Activated naive CD4-positive, alpha-beta T cell treated with Interleukin-2 at 50 U/mL for 16 hours (primary cell): ENCODE data around the gene MCUR1.
"Not testable (repeated sequence)": the region's sequence is repeated elsewhere in the genome, so short reads cannot be mapped to it uniquely, and the experiment has no call there.

ENCODE experiments used
- DNase-seq: peaks from one replicate; pipeline ENCODE4 v3.0.0-alpha.2; 2020

MCUR1 gene

DNA sequence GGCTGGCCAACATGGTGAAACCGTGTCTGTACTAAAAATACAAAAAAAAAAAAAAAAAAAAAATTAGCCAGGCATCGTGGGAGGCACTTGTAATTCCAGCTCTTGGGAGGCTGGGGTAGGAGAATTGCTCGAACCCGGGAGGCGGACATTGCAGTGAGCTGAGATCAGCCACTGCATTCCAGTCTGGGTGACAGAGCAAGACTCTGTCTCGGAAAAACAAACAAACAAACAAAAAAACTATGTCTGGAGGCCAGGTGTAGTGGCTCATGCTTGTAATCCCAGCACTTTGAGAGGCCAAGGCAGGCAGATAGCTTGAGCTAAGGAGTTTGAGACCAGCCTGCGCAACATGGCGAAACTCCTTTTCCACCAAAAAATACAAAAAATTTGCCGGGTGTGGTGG lies 38.9 kb downstream of the MCUR1 start:
- not testable (repeated sequence) for DNase-seq

DNA sequence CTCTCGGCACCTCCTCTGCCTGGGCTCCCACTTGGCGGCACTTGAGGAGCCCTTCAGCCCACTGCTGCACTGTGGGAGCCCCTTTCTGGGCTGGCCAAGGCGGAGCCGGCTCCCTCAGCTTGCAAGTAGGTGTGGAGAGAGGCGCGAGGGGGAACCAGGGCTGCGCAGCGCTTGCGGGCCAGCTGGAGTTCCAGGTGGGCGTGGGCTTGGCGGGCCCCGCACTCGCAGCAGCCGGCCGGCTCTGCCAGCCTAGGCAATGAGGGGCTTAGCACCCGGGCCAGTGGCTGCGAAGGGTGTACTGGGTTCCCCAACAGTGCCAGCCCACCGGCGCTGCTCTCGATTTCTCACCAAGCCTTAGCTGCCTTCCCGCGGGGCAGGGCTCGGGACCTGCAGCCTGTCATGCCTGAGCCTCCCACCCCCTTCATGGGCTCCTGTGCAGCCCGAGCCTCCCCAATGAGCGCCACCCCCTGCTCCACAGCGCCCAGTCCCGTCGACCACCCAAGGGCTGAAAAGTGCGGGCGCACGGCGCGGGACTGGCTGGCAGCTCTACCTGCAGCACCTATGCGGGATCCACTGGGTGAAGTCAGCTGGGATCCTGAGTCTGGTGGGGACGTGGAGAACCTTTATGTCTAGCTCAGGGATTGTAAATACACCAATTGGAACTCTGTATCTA lies 41.9 kb downstream of the MCUR1 start:
- not testable (repeated sequence) for DNase-seq

DNA sequence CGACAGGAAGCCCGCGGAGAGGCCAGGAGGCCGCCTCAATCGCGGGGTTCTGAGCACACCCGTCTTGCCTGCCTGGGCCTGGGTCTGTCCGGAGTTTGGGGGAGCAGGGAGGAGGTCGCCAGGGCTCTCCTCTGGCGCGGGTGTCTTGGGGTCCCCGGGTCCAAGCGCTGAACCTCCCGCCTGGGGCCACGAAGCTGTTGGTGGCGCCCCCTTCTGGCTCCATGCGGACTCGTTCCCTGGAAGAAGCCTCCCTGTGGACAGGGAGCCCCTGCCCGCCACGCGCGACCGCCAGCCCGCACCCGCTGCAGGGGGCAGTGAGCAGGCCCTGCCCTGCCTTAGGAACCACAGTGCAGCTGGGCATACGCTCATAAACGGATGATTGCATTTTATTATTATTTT lies 44.7 kb downstream of the MCUR1 start:
- no peak for DNase-seq

DNA sequence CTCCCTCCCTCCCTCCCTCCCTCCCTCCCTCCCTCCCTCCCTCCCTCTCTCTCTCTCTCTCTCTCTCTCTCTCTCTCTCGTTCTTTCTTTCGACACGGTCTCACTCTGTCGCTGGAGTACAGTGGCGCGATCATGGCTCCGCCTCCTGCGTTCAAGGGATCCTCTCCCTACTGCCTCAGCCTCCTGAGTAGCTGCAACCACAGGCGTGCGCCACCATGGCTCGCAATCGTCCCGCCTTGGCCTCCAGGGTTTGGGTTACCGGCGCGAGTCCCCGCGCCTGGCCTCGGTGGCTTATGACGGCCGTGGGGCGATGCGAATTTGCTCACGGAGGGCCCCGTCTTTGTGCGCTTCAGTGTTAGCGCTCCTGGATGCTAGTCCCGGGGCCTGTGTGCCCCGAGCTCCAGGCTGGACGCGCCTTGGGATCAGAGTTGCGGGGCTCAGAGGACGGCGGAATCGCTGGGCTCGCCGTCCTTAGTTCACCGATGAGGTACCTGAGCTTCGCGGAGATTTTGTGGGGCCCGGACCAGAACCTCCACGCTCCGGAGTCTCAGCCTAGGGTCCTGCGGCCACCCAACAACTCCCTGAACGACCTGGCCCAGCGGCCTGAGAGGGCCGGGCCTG lies 45.2 kb downstream of the MCUR1 start:
- DNase-seq, result no peak

DNA sequence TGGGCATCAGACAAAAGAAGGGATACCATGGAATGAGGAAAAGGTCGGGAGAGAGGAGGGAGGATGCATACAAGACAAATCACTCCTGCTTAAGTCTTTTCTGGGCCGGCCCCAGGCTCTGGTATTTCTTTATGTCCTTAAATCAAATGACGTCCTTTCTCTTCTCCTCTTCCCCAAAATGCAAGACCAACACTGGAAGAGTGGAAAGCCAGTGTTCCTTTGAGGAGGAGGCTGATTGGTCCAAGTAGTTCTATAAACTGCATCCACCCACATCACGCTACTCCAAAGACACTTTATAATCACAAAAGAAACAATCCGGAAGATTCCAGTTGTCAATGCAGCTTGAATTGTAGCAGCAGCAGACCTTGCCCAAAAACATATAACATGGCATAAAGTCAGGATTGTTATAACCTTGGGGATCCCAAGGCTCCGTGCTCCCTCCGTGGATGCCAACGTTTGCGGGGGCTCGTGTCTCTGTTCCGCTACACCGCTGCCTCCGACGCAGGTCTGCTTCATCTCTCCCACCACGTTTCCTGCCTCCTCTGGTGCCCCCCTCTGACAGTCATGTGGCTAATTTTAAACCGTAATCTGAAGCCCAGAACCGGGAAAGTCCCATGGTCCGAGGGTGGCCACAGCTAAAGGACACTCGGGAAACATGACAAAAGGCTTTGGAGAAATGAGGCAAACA lies 47.1 kb downstream of the MCUR1 start:
- peak; percentile 29 for DNase-seq

DNA sequence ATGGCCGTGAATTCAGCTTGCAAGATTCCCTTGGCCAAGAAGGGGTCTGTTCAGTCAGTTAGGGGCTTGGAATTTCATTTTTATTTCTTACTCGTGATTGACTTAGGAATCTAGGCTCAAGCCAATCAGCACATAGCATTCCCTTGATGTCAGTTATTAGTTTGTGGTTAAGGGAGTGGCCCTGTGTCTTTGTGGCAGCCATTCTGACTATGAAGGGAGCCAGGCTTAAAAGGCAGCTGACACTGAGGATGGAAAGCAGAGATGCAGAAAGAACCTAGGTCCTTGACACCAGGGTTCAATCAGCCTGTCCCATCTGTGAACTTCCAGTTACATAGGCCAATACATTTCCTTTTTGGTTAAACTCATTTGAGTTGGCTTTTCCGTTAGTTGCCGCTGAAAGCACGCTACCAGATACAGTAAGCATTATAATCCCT lies 48.1 kb downstream of the MCUR1 start:
- no peak for DNase-seq

DNA sequence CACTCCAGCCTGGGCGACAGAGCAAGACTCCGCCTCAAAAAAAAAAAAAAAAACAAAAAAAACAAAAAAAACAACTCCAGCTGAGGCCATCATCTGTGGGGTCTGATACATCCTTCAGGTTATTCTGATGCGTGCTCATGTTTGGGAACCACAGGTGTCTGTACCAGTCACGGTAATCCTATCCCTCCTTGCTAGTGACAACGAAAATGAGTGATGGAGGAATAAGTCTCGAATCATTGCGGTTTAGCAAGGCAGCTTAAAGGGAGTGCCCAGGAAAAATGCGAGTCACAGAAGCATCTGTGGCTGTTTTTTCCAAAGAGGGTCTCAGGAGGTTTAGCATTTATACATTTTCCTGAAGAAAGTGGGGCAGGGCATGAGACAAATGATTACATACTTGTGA lies 48.8 kb downstream of the MCUR1 start:
- no peak for DNase-seq

DNA sequence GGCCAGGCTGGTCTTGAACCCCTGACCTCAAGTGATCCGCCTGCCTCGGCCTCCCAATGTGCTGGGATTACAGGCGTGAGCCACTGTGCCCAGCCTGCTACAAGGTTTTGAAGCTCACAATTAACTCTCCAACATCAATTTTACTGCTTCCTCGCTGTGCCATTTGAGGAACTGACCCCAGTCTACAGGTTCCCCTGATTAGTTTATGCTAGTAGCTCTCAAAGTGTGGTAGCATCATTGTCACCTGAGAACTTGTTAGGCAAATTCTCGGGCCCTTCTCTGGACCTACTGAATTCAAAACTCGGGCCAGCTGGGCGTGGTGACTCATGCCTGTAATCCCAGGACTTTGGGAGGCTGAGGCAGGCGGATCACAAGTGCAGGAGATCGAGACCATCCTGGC lies 49.4 kb downstream of the MCUR1 start:
- no peak for DNase-seq

DNA sequence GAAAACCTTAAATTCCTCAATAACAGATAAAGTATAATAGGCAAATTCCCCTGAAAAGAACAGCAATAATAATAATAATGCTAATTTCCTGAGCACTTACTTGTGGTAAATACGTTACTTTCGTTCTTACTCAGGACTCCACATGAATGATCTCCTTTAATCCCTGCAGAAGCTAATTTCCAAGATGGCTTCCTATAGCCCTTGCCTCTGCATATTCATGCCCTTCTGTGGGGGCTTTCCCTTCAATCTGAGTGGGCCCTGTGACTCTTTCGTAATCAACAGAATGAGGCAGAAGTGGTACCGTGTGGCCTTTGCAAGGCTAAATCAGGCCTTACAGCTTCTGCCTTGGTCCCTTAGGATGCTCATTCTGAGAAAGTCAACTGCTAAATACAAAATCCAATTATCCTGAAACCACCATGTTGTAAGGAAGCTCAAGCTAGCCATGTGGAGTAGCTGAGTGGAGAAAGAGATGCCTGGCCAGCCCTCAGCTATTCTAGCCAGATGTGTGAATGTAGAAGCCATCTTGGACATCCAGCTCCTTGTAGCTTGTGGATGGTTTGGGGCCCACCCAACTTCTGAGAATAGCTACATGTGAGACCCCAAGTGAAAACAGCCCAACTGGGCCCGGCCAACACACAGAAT lies 50.5 kb downstream of the MCUR1 start:
- peak; percentile 46 for DNase-seq

DNA sequence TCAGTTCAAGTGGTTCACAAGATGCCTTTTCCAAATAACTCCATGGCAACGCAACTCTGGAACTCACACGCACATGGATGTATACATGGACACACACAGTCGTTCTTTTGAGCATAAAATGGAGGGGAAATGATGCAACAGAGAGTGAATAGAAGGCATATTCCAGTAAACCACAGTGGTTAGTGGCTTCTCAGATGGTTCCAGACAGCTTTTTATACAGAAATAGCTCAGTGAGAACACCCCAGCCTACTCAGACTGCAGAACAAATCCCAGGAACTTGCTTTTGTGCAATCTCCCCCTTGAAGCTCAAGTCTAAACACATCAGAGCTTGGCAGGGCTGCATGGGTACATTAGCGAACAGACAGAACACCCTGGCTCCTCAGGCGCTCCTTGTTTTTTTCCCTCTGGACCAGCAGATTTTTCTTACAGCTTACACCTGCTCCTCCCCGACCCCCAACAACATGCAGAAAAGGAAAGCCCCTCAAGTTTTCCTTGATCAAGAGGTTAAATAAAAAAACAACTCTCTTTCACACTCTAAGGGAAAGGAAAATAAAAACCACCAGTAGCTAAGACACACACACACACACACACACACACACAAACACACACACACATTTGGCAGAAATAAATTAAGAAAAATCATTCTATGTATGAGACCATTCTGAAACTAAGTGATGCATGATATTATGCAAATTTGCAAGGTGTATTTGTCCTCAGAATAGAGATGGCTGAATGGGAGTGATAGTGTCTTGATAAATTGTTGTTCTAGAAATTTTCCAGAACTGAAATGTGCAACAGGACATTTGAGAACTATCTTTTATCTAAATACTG lies 51.5 kb downstream of the MCUR1 start:
- DNase-seq, result peak; percentile 25

DNA sequence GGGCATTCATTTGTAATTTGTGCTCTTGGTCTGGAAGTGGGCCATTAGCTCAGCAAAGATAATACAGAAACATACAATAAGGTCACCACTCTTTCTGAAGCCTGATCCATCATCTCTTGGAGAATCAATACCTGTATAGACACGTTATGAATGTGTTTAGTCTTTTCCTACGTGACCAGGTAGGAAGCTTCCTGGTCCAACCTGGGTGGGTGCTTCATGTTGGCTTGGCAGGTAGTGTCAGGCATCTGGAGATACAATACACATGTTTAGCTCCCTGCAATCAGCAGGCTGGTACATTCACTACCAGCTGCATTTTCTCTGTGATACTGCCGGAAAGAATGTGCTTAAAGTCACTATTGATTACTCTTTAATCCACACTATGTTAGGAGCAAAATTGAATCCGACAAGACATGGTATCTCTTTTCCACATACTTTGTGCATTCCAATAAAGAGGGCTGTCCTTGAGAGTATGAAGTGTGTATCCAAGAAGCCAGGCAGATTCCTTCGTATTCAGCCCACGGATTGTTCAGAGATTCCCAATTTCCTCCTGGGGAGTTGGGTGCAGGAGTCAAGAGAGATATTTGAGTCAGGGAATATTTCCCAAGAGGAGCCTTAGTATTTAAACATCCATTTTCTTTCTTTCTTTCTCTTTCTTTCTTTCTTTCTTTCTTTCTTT lies 52.9 kb downstream of the MCUR1 start:
- no peak for DNase-seq

DNA sequence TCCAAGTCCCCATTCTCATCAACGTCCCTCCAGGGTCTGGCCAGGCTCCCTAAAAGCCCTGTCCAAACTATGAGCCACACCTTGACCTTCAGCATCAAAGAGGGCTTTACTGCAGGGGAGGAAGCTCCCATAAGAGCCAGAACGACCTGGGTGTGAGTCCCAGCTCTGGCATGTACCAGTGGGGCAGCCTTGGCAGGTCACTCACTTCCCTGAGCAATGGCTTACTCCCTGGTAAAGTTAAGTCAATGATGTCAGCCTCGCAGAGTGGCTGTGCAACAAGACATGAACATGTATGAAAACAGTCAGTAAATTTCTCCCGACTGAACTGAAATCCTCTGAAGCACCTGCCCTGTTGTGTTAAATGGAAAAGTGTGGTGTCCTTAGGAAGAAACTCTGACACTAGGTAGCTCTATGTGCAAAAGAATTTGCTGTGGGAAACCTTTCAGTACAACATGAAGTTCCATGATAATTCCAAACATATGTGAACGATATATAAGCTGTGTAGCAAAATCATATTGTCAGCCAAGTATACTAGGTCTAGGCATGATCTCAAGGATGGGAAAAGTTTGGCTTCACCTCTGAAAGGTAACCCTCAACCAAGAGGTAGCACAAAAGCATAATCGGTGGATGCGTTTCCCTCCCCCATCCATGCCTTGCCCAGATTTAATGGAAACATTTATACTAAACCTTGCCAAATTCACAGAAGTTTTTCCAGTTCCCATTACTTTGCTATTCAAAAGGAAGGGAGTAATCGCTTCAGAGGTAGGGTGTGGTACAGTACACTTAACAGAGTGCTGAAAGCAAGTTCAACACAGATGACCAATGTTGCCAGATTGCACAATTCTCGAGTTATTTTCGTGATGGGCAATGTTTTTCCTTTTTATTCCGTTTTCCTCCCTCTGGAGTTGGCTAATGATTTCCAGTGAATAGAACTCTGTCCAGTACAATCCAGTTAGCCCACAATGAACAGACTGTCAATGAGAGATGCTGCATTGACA lies 53.8 kb downstream of the MCUR1 start:
- no peak for DNase-seq

DNA sequence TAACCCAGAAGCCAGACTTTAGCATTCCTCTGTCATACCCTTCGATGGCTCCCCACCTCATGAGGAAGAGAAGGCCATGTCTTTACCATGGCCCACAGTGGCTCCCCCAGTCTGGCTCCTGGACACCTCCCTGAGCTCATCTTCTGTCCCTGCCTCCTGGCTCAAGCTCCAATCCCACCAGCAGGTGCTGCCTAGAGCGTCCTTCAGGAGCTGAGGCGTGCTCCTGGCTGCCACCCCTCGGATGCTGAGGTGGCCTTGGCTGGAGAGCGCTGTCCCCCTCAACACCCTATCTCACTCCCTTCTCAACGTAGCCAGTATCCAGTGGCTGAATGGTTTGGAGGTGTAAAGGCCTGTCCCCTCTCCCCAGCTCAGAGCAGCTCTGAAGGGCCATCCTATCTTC lies 55.3 kb downstream of the MCUR1 start:
- DNase-seq, result no peak

DNA sequence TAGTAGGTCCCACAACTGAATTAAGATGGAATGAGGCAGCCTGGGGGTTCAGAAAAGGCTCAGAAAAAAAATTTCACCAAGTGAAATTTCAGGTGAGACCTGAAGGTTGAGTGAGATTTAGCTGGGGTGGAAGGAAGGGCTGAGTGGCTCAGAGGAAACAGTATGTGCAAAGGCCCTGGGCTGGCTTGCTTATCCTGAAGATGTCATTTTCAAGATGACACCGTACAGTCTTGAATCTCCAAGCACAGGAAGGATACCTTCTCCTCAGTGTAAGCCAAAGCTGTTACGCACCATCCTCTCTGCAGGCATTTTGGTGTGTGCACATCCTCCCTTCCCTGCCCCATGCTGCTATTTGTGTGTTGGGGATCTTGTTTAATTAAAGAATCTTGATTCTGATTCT lies 59.7 kb downstream of the MCUR1 start:
- DNase-seq, result no peak

DNA sequence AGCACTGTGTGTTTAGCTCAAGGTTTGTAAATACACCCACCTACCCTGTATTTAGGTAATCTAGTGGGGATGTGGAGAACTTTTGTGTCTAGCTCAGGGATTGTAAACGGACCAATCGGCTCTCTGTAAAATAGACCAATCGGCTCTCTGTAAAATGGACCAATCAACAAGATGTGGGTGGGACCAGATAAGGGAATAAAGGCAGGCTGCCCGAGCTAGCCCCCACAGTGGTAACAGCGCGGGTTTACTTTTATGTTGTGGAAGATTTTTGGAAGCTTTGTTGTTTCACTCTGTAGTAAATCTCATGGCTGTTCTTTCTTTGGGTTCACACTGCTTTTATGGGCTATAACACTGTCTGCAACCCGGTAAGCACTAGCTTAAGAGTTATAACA lies 70.6 kb downstream of the MCUR1 start:
- no peak for DNase-seq

DNA sequence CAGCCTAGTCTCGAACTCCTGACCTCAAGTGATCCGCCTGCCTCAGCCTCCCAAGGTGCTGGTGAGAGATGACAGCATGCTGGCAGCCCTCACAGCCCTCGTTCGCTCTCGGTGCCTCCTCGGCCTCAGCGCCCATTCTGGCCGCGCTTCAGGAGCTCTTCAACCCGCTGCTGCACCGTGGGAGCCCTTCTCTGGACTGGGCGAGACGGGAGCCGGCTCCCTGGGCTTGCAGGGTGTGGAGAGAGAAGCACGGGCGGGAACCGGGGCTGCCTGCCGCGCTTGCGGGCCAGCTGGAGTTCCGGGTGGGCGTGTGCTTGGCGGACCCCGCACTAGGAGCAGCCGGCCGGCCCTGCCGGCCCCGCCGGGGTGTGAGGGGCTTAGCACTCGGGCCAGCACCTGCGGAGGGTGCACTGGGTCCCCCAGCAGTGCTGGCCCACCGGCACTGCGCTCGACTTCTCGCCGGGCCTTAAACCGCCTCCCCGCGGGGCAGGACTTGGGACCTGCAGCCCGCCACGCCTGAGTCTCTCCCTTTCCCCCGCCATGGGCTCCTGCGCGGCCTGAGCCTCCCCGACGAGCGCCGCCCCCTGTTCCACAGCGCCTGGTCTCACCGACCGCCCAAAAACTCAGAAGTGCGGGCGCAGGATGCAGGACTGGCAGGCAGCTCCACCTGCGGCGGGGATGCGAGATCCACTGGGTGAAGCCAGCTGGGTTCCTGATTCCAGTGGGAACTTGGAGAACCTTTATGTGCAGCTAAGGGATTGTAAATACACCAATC lies 71.2 kb downstream of the MCUR1 start:
- no peak for DNase-seq

DNA sequence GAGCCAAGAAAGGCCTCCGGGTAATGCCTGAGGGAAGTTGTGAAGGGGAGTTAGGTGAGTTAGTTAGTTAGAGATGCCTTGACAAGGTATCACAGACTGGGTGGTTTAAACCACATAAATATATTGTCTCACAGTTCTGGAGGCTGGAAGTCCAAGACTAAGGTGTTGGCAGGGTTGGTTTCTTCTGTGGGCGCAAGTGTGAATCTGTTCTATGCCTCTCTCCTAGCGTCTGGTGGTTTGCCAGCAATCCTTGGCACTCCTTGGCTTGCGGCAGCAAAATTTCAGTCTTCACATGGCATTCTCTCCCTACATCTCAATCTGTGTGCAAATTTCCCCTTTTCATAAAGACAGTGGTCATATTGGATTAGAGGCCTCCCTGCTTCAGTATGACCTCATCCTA lies 73.0 kb downstream of the MCUR1 start:
- DNase-seq, result no peak
